ENCODE measurements around the gene TMEM174. TPM values are rescaled to one million over a fixed set of nuclear protein-coding genes. Genes with fewer than 3 reads are reported as not detected.

The TMEM174 gene
- total and polyA plus RNA-seq, 2 of the 4 experiments (the other 2 are of a cell fraction) = not detected

GRCh38 chr5:73196201-73196600, 23.2 kb downstream of the TMEM174 start:
- H3K14ac ChIP-seq (replicated peaks; ENCODE audit: low read depth, low read length) = no peak overlapping the region
- no peaks in the 10 kb centered on the region for H3K36me3 ChIP-seq (ENCODE audit: control insufficient read depth, insufficient read depth, low read length)
- no peak for DNase-seq
- H4K5ac ChIP-seq (ENCODE audit: low read depth, low read length) = no peak overlapping the region
- no peak overlapping the region for H2BK20ac ChIP-seq (ENCODE audit: low read depth, low read length)
- H2BK120ac ChIP-seq (ENCODE audit: low read depth, low read length) = no peak overlapping the region
- no peak overlapping the region for H4K91ac ChIP-seq (ENCODE audit: insufficient read depth, low read depth, low read length)
- H3K9me3 ChIP-seq (ENCODE audit: control insufficient read depth, insufficient read depth, low read length) = peaks cover 6% of the 10 kb centered on the region
- no peak overlapping the region for H2AK9ac ChIP-seq (replicated peaks; ENCODE audit: low read depth, low read length, poor library complexity)
- H2BK5ac ChIP-seq (ENCODE audit: low read depth, low read length, poor library complexity, severe bottlenecking) = no peak overlapping the region
- 0 out of 2 replicates have a peak overlapping the region, but pooled peaks have one; percentile 13 for H2AK5ac ChIP-seq (ENCODE audit: low read depth, low read length)
- H3K9ac ChIP-seq (ENCODE audit: low read depth, low read length) = no peak overlapping the region
- no peak for TF ChIP-seq USF2 (IDR thresholded peaks at IDR 0.05; ENCODE audit: low read depth, low read length)
- no peak for TF ChIP-seq RFX5 (IDR thresholded peaks at IDR 0.05; ENCODE audit: low read depth, low read length)
- no peak for TF ChIP-seq POLR2A (IDR thresholded peaks at IDR 0.05; ENCODE audit: low read depth, low read length)
- TF ChIP-seq BHLHE40 (IDR thresholded peaks at IDR 0.05; ENCODE audit: low read depth, low read length) = no peak
- TF ChIP-seq MAFK (IDR thresholded peaks at IDR 0.05; ENCODE audit: low read depth, low read length) = no peak
- no peak for TF ChIP-seq FOS (IDR thresholded peaks at IDR 0.05; ENCODE audit: low read depth, low read length)
- no peak for TF ChIP-seq CEBPB (IDR thresholded peaks at IDR 0.05; ENCODE audit: low read depth, low read length)
- no peak for TF ChIP-seq CHD1 (IDR thresholded peaks at IDR 0.05; ENCODE audit: low read depth, low read length)
- TF ChIP-seq CTCF (conservative IDR thresholded peaks at IDR 0.05; ENCODE audit: low read depth, low read length) = no peak
- TF ChIP-seq RCOR1 (IDR thresholded peaks at IDR 0.05; ENCODE audit: insufficient replicate concordance, low read length) = no peak
- TF ChIP-seq RAD21 (IDR thresholded peaks at IDR 0.05; ENCODE audit: low read length) = no peak
- TF ChIP-seq MXI1 (IDR thresholded peaks at IDR 0.05; ENCODE audit: borderline replicate concordance, low read depth, low read length) = no peak
- TF ChIP-seq NFE2L2 (IDR thresholded peaks at IDR 0.05; ENCODE audit: low read depth, low read length) = no peak
- TF ChIP-seq MAZ (IDR thresholded peaks at IDR 0.05; ENCODE audit: borderline replicate concordance, low read depth, low read length) = no peak
- no peak for TF ChIP-seq ELK1 (IDR thresholded peaks at IDR 0.05; ENCODE audit: borderline replicate concordance, low read depth, low read length)
- no peak for TF ChIP-seq SMC3 (IDR thresholded peaks at IDR 0.05; ENCODE audit: low read depth, low read length)
- no peak overlapping the region for H3K4ac ChIP-seq (ENCODE audit: low read depth, low read length)
- in situ Hi-C loops (cut with MboI; ENCODE audit: low sequenced_read_pairs) (no loop called here), intact Hi-C loops (cut with micrococcal nuclease) (no loop called here), dilution Hi-C loops (cut with HindIII; ENCODE audit: low sequenced_read_pairs, unreplicated experiment) (no loop called here)
- H3K9me1 ChIP-seq (ENCODE audit: insufficient read depth, low read length) = no peaks in the 10 kb centered on the region
- BruUV-seq (replicated peaks) = no TSS peak
- no peak overlapping the region; the same call in 1 of the 2 replicates for H3K23ac ChIP-seq (ENCODE audit: low read depth, low read length)
- ChIA-PET CTCF (interaction anchor here (0.6 kb wide), 1 partner anchor 18 kb away, joined by 3 read pairs; no protein-coding TSS in a partner anchor), POLR2A (ENCODE audit: unreplicated experiment) (no interaction called here)
- no peak overlapping the region for H4K8ac ChIP-seq (ENCODE audit: low read depth in 2 of 2, low read length in 2 of 2)
- no peak overlapping the region for H3K4me3 ChIP-seq (ENCODE audit: insufficient read depth, low read depth, low read length)
- H3K18ac ChIP-seq (ENCODE audit: low read depth, low read length) = no peak overlapping the region
- no peaks in the 10 kb centered on the region for H3K4me1 ChIP-seq (ENCODE audit: control insufficient read depth, insufficient read depth, low read length)
- no peaks in the 10 kb centered on the region for H4K20me1 ChIP-seq (ENCODE audit: insufficient read depth, low read length)
- no peak overlapping the region for H2AFZ ChIP-seq (replicated peaks; ENCODE audit: low read length, poor library complexity)
- WGBS, 2 experiments (ENCODE audit: extremely low coverage in 2 of 2, insufficient read length in 1 of 2) = no CpG with 5 or more reads among the region's 1 CpG
- no peak overlapping the region for H3K27ac ChIP-seq (ENCODE audit: insufficient read depth, low read length)
- no peak overlapping the region for H3K56ac ChIP-seq (ENCODE audit: extremely low read depth, insufficient read depth, low read length)
- H2BK15ac ChIP-seq (ENCODE audit: low read depth, low read length) = no peak overlapping the region
- H3K79me1 ChIP-seq (ENCODE audit: low read depth in 1 of 2, low read length in 2 of 2) = no peaks in the 10 kb centered on the region
- ATAC-seq (ENCODE audit: low read depth) = no peak
- H3K27me3 ChIP-seq (ENCODE audit: control insufficient read depth, insufficient read depth, low read length) = peaks cover 29% of the 10 kb centered on the region
- H3K4me2 ChIP-seq (ENCODE audit: low read depth, low read length) = no peak overlapping the region

Data from IMR-90 (cell line).